Measurements from ENCODE around the gene PAH. TPM values are rescaled to one million over a fixed set of nuclear protein-coding genes. Genes with fewer than 3 reads are reported as not detected.

Gene PAH
- total and polyA plus RNA-seq, 2 donors (not counting 3 experiments of a cell fraction or from before 2014, with no cell fraction given) = not detected

GRCh38 chr12:102961466-102961855 is 44.4 kb upstream of the PAH start:
- H3K4me3 ChIP-seq (replicated peaks in 1 of 3; ENCODE audit: insufficient read depth in 1 of 3, low read depth in 1 of 3, low read length in 3 of 3) = no peak overlapping the region
- H3K27ac ChIP-seq (ENCODE audit: insufficient read depth, low read depth, low read length) = no peak overlapping the region
- intact Hi-C loops (cut with micrococcal nuclease) (no loop called here), dilution Hi-C loops (cut with MboI; ENCODE audit: extremely low pct_ligation_motif_present, low sequenced_read_pairs) (no loop called here)
- no peak overlapping the region for H2AFZ ChIP-seq (ENCODE audit: low read depth, low read length)
- H3K9me1 ChIP-seq (replicated peaks; ENCODE audit: control insufficient read depth, extremely low read depth, insufficient read depth, low read length) = no peaks in the 10 kb centered on the region
- peaks cover 47 to 69% of the 10 kb centered on the region in 2 experiments for H3K27me3 ChIP-seq (ENCODE audit: control insufficient read depth in 2 of 2, insufficient read depth in 2 of 2, low read length in 2 of 2)
- H3K9ac ChIP-seq (replicated peaks; ENCODE audit: extremely low read depth, insufficient read depth, low read length) = no peak overlapping the region
- no peak overlapping the region for H3K4me2 ChIP-seq (ENCODE audit: insufficient read depth, low read length)
- no peaks in the 10 kb centered on the region for H3K79me2 ChIP-seq (ENCODE audit: control insufficient read depth, insufficient read depth, low read length)
- peaks cover 4% of the 10 kb centered on the region for H3K4me1 ChIP-seq (ENCODE audit: control insufficient read depth, extremely low read depth, insufficient read depth, low read length)
- CTCF ChIA-PET = interaction anchor here (3.2 kb wide), 1 partner anchor 13 kb away, joined by 15 read pairs; no protein-coding TSS in a partner anchor
- no peaks in the 10 kb centered on the region for H3K9me3 ChIP-seq (replicated peaks; ENCODE audit: control insufficient read depth, insufficient read depth, low read length)
- no peaks in the 10 kb centered on the region for H4K20me1 ChIP-seq (replicated peaks; ENCODE audit: control insufficient read depth, extremely low read depth, insufficient read depth, low read length)
- DNase-seq (ENCODE audit: low read depth, low spot score) = no peak
- no peak for FAIRE-seq
- POLR2A ChIA-PET = no interaction called here
- BruUV-seq (replicated peaks) = no TSS peak
- no peaks in the 10 kb centered on the region for H3K36me3 ChIP-seq (ENCODE audit: control insufficient read depth in 2 of 2, extremely low read depth in 1 of 2, insufficient read depth in 2 of 2, low read length in 2 of 2)
- TF ChIP-seq POLR2A (IDR thresholded peaks at IDR 0.05; ENCODE audit: low read depth, low read length) (no peak), EZH2 (IDR thresholded peaks at IDR 0.05; ENCODE audit: borderline replicate concordance, low read depth, low read length, severe bottlenecking) (no peak), MAX (IDR thresholded peaks at IDR 0.05; ENCODE audit: insufficient read depth, insufficient read length) (no peak), CTCF (IDR thresholded peaks at IDR 0.05; ENCODE audit: extremely low read depth in 1 of 2, insufficient read depth in 1 of 2, low read depth in 1 of 2, low read length in 2 of 2) (no peak), GATA2 (IDR thresholded peaks at IDR 0.05; ENCODE audit: insufficient read depth, insufficient read length, low read depth, low read length) (no peak), FOS (IDR thresholded peaks at IDR 0.05; ENCODE audit: borderline replicate concordance, insufficient read depth, low read length) (no peak), POLR2AphosphoS5 (IDR thresholded peaks at IDR 0.05; ENCODE audit: insufficient read depth, low read depth, low read length) (no peak), MYC (IDR thresholded peaks at IDR 0.05; ENCODE audit: low read depth, low read length) (no peak), JUN (IDR thresholded peaks at IDR 0.05; ENCODE audit: borderline replicate concordance, insufficient read depth, insufficient read length, low read depth) (no peak)

All from endothelial cell of umbilical vein (primary cell).